ENCODE data around the gene B3GNT2.
"Not testable (repeated sequence)": the region's sequence is repeated elsewhere in the genome, so short reads cannot be mapped to it uniquely, and the experiment has no call there.

The B3GNT2 gene

GRCh38 chr2:62185475-62186155 lies 10.3 kb upstream of the B3GNT2 start:
- DNase-seq, result no peak

GRCh38 chr2:62186156-62186905 lies 9.6 kb upstream of the B3GNT2 start:
- DNase-seq, result no peak

GRCh38 chr2:62187246-62187645 lies 8.7 kb upstream of the B3GNT2 start:
- no peak for DNase-seq

GRCh38 chr2:62188416-62188815 lies 7.5 kb upstream of the B3GNT2 start:
- DNase-seq, result no peak

GRCh38 chr2:62189196-62189595 lies 6.7 kb upstream of the B3GNT2 start:
- no peak for DNase-seq

GRCh38 chr2:62192811-62193210 lies 3.1 kb upstream of the B3GNT2 start:
- no peak for DNase-seq

- no peak for DNase-seq
Observed at GRCh38 chr2:62194558-62195420, 1.1 kb upstream of the B3GNT2 start.

GRCh38 chr2:62196278-62196901 lies 475 bp downstream of the B3GNT2 start:
- DNase-seq, result peak; percentile 52

- peak; percentile 19 for DNase-seq
Observed at GRCh38 chr2:62197011-62197924, 1.4 kb downstream of the B3GNT2 start.

GRCh38 chr2:62197925-62198633 lies 2.2 kb downstream of the B3GNT2 start:
- no peak for DNase-seq

GRCh38 chr2:62198854-62199253 lies 2.9 kb downstream of the B3GNT2 start:
- not testable (repeated sequence) for DNase-seq

- no peak for DNase-seq
Observed at GRCh38 chr2:62199392-62200125, 3.6 kb downstream of the B3GNT2 start.

- DNase-seq, result no peak
Observed at GRCh38 chr2:62200291-62200841, 4.5 kb downstream of the B3GNT2 start.

GRCh38 chr2:62200868-62201267 lies 5.0 kb downstream of the B3GNT2 start:
- no peak for DNase-seq

GRCh38 chr2:62201307-62201706 lies 5.4 kb downstream of the B3GNT2 start:
- no peak for DNase-seq

- no peak for DNase-seq
Observed at GRCh38 chr2:62202019-62202722, 6.3 kb downstream of the B3GNT2 start.

- no peak for DNase-seq
Observed at GRCh38 chr2:62202729-62203128, 6.8 kb downstream of the B3GNT2 start.

- no peak for DNase-seq
Observed at GRCh38 chr2:62203459-62203858, 7.5 kb downstream of the B3GNT2 start.

GRCh38 chr2:62204998-62205496 lies 9.1 kb downstream of the B3GNT2 start:
- no peak for DNase-seq

All from NCI-H526 treated with DMSO at 0.1 percent for 48 hours (cell line).